K562 (cell line): Measurements from ENCODE around the gene DMXL1. TPM values are rescaled to one million over a fixed set of nuclear protein-coding genes. Genes with fewer than 3 reads are reported as not detected.
A peak's percentile ranks its signal among the peaks of the same experiment; 100 is the strongest.

Source experiments
- ARID2 ChIP-seq: fragments of 450-650 bp; IDR thresholded peaks from 2 replicates; pipeline ENCODE4 v1.6.1; 2017; ENCODE audit warnings: antibody characterized with exemption, mild to moderate bottlenecking
- BRD4 ChIP-seq: fragments of 200-600 bp; sonication (generic); IDR thresholded peaks from 2 replicates; pipeline ENCODE4 v1.6.1; 2017; ENCODE audit warnings: inconsistent platforms
- CEBPG ChIP-seq, 3 experiments: fragments of 200-800 bp in 1 of 3; sonication (Bioruptor generic) in 1 of 3; sonication (generic) in 1 of 3; formaldehyde crosslinking in 1 of 3; IDR thresholded peaks in 2 of 3; conservative IDR thresholded peaks in 1 of 3; 2 replicates each; pipeline versions ENCODE4 v1.6.1 to v1.8.0; 2016 to 2022; ENCODE audit warnings: missing compliant biosample characterization in 2 of 3, missing genetic modification characterization in 2 of 3, mild to moderate bottlenecking in 1 of 3, missing genetic modification reagents in 1 of 3
- CHCHD3 ChIP-seq: fragments of 250-450 bp; sonication (Bioruptor Pico); IDR thresholded peaks from 2 replicates; pipeline ENCODE4 v2.1.2; 2022; ENCODE audit warnings: mild to moderate bottlenecking
- EGR1 ChIP-seq: fragments of 450-650 bp; conservative IDR thresholded peaks from 2 replicates; pipeline ENCODE4 v1.6.1; 2017; ENCODE audit warnings: mild to moderate bottlenecking
- GABPA ChIP-seq: fragments of 200-800 bp; sonication (Bioruptor generic); conservative IDR thresholded peaks from 2 replicates; pipeline ENCODE4 v1.6.1; 2016; ENCODE audit warnings: low read depth, missing genetic modification characterization, missing compliant biosample characterization
- HDAC2 ChIP-seq: fragments of 450-650 bp; IDR thresholded peaks from 2 replicates; pipeline ENCODE4 v1.6.1; 2016; ENCODE audit warnings: mild to moderate bottlenecking
- KDM1A ChIP-seq, 2 experiments: fragments of 450-650 bp; IDR thresholded peaks; 2 replicates each; pipeline ENCODE4 v1.6.1; 2016; ENCODE audit warnings: mild to moderate bottlenecking in 2 of 2
- KLF6 ChIP-seq: fragments of 250-450 bp; sonication (Bioruptor Pico); IDR thresholded peaks from 2 replicates; pipeline ENCODE4 v1.4.0; 2020; ENCODE audit warnings: mild to moderate bottlenecking, moderate library complexity, borderline replicate concordance
- LARP7 ChIP-seq: fragments of 450-650 bp; IDR thresholded peaks from 2 replicates; pipeline ENCODE4 v1.6.1; 2016
- MAFG ChIP-seq: fragments of 450-650 bp; conservative IDR thresholded peaks from 2 replicates; pipeline ENCODE4 v1.6.1; 2016; ENCODE audit warnings: missing genetic modification characterization, missing compliant biosample characterization
- MAZ ChIP-seq, 2 experiments: fragments of 450-650 bp in 1 of 2; sonication (generic) in 1 of 2; formaldehyde crosslinking; IDR thresholded peaks in 1 of 2; conservative IDR thresholded peaks in 1 of 2; 2 replicates each; pipeline versions ENCODE4 v1.4.0 to v1.5.0; 2020; ENCODE audit warnings: mild to moderate bottlenecking in 1 of 2, missing genetic modification reagents in 1 of 2
- NCOA6 ChIP-seq: fragments of 450-650 bp; IDR thresholded peaks from 2 replicates; pipeline ENCODE4 v1.6.1; 2017; ENCODE audit warnings: mild to moderate bottlenecking
- PHF21A ChIP-seq: fragments of 450-650 bp; IDR thresholded peaks from 2 replicates; pipeline ENCODE4 v1.6.1; 2017; ENCODE audit warnings: low read depth, borderline replicate concordance
- POLR2AphosphoS2 ChIP-seq: IDR thresholded peaks from 2 replicates; pipeline ENCODE4 v1.6.1; 2012; ENCODE audit warnings: low read length, improper control_type of control experiment
- PURB ChIP-seq: sonication (generic); formaldehyde crosslinking; IDR thresholded peaks from 2 replicates; pipeline ENCODE4 v1.9.0; 2021; ENCODE audit warnings: low read depth, mild to moderate bottlenecking, missing genetic modification reagents
- SMARCB1 ChIP-seq: IDR thresholded peaks from 2 replicates; pipeline ENCODE4 v1.6.1; 2011; ENCODE audit warnings: improper control_type of control experiment, low read depth; ENCODE audit not compliant: insufficient read length
- TAF15 ChIP-seq: fragments of 200-400 bp; formaldehyde crosslinking; IDR thresholded peaks from 2 replicates; pipeline ENCODE4 v1.6.1; 2017; ENCODE audit warnings: mild to moderate bottlenecking, low read depth, low read length, moderate library complexity
- TEAD2 ChIP-seq: fragments of 450-650 bp; IDR thresholded peaks from 2 replicates; pipeline ENCODE4 v1.6.1; 2016; ENCODE audit warnings: missing genetic modification characterization, control low read depth, missing compliant biosample characterization
- U2AF1 ChIP-seq: fragments of 200-400 bp; formaldehyde crosslinking; optimal IDR thresholded peaks from 2 replicates; pipeline ENCODE3; 2017; ENCODE audit warnings: mild to moderate bottlenecking, low read depth, low read length, moderate library complexity
- ZBTB8A ChIP-seq: fragments of 450-650 bp; IDR thresholded peaks from 2 replicates; pipeline ENCODE4 v1.6.1; 2018; ENCODE audit warnings: mild to moderate bottlenecking, moderate library complexity; ENCODE audit not compliant: partially characterized antibody
- ZFP36 ChIP-seq: fragments of 150-350 bp; IDR thresholded peaks from 2 replicates; pipeline ENCODE4 v1.6.1; 2018; ENCODE audit warnings: low read length, low read depth; ENCODE audit not compliant: partially characterized antibody
- ZNF134 ChIP-seq: fragments of 250-450 bp; sonication (Bioruptor Pico); conservative IDR thresholded peaks from 2 replicates; pipeline ENCODE4 v1.4.0; 2020
- ZNF512 ChIP-seq: IDR thresholded peaks from 2 replicates; pipeline ENCODE4 v1.6.1; 2016; ENCODE audit warnings: missing genetic modification characterization, missing compliant biosample characterization
- ZNF639 ChIP-seq, 2 experiments: fragments of 200-800 bp in 1 of 2; sonication (Bioruptor generic) in 1 of 2; sonication (generic) in 1 of 2; formaldehyde crosslinking in 1 of 2; IDR thresholded peaks in 1 of 2; conservative IDR thresholded peaks in 1 of 2; 2 replicates each; pipeline versions ENCODE4 v1.5.0 to v1.6.1; 2016 to 2020; ENCODE audit warnings: missing compliant biosample characterization in 1 of 2, missing genetic modification characterization in 1 of 2, missing genetic modification reagents in 1 of 2
- ZNF695 ChIP-seq: fragments of 450-650 bp; formaldehyde crosslinking; IDR thresholded peaks from 2 replicates; pipeline ENCODE4 v1.4.0; 2020; ENCODE audit warnings: mild to moderate bottlenecking, moderate library complexity
- ZNF764 ChIP-seq: fragments of 250-450 bp; sonication (Bioruptor Pico); IDR thresholded peaks from 2 replicates; pipeline ENCODE4 v1.4.0; 2020; ENCODE audit warnings: low read depth, mild to moderate bottlenecking, moderate library complexity
- ZZZ3 ChIP-seq: fragments of 450-650 bp; IDR thresholded peaks from 2 replicates; pipeline ENCODE4 v1.6.1; 2016; ENCODE audit warnings: antibody characterized with exemption, mild to moderate bottlenecking, moderate library complexity
- polyA plus RNA-seq, 8 experiments: library from polyadenylated mRNA; depleted of rRNA in 4 of 8; stranded (reverse) in 5 of 8; unstranded in 3 of 8; fragments of >200 nt; fragmentation: Nextera tagmentation in 2 of 8; fragmentation: Illumina TruSeq in 1 of 8; extraction: Ambion mirVana in 2 of 8; extraction: Trizol in 1 of 8; gene quantifications; 2 replicates each; pipeline versions ENCODE4 v1.2.1 to v1.2.3, GENCODE V29; 2011 to 2014; ENCODE audit warnings: inconsistent platforms in 1 of 8, missing spikeins in 1 of 8
- total RNA-seq, 7 experiments: library from RNA; depleted of rRNA in 6 of 7; stranded (reverse); fragments of >200 nt in 6 of 7; fragmentation: Illumina TruSeq in 2 of 7; extraction: Trizol in 2 of 7; gene quantifications; 2 replicates each; pipeline versions ENCODE4 v1.2.1 to v1.2.3, GENCODE V29; 2011 to 2021; ENCODE audit warnings: low replicate concordance in 1 of 7

The DMXL1 gene
- total and polyA plus RNA-seq, 9 of the 15 experiments (the other 6 are each of a cell fraction or from before 2014, with no cell fraction given): 8.3 to 40.3 (median 30.6) TPM

- TF ChIP-seq TEAD2 (no peak), LARP7 (no peak), ZNF695 (CRISPR knock-in tag) (no peak), CEBPG (CRISPR knock-in tag; IDR thresholded peaks at IDR 0.05) (no peak), CEBPG (tag; conservative IDR thresholded peaks at IDR 0.05 in 1 of 2, IDR thresholded peaks at IDR 0.05 in 1 of 2) (peak in 1 of 2 experiments; percentile 55; a peak in 2 of 4 replicates), CHCHD3 (CRISPR knock-in tag) (no peak), BRD4 (no peak), ZBTB8A (no peak), TAF15 (no peak), NCOA6 (0 out of 2 replicates have a peak, but pooled peaks have one; percentile 32), ZNF134 (CRISPR knock-in tag) (no peak), MAFG (tag) (no peak), ZNF764 (CRISPR knock-in tag) (no peak), ZNF639 (CRISPR knock-in tag; conservative IDR thresholded peaks at IDR 0.05 in 1 of 2, IDR thresholded peaks at IDR 0.05 in 1 of 2) (no peak), ZFP36 (peak; percentile 50), PHF21A (peak; percentile 54; the same call in 1 of the 2 replicates), ZZZ3 (no peak), GABPA (tag) (no peak), MAZ (CRISPR knock-in tag; conservative IDR thresholded peaks at IDR 0.05 in 1 of 2, IDR thresholded peaks at IDR 0.05 in 1 of 2) (peak; percentile 24 to 42; a peak in 1 of 4 replicates), SMARCB1 (no peak), ZNF512 (no peak), KLF6 (no peak), U2AF1 (no peak), EGR1 (peak; percentile 88), POLR2AphosphoS2 (no peak), KDM1A (IDR thresholded peaks at IDR 0.05) (peak; percentile 62 to 73), PURB (no peak), ARID2 (no peak), HDAC2 (no peak)
Measured at GRCh38 chr5:119063579-119064379, 7.1 kb upstream of the DMXL1 start (continued).
